ENCODE measurements around the gene CHST15. TPM values are rescaled to one million over a fixed set of nuclear protein-coding genes. Genes with fewer than 3 reads are reported as not detected.

Gene CHST15
- total and polyA plus RNA-seq, 2 of the 13 experiments (the other 11 are each of a cell fraction or from before 2014, with no cell fraction given): 1.4 to 94.7 TPM

DNA sequence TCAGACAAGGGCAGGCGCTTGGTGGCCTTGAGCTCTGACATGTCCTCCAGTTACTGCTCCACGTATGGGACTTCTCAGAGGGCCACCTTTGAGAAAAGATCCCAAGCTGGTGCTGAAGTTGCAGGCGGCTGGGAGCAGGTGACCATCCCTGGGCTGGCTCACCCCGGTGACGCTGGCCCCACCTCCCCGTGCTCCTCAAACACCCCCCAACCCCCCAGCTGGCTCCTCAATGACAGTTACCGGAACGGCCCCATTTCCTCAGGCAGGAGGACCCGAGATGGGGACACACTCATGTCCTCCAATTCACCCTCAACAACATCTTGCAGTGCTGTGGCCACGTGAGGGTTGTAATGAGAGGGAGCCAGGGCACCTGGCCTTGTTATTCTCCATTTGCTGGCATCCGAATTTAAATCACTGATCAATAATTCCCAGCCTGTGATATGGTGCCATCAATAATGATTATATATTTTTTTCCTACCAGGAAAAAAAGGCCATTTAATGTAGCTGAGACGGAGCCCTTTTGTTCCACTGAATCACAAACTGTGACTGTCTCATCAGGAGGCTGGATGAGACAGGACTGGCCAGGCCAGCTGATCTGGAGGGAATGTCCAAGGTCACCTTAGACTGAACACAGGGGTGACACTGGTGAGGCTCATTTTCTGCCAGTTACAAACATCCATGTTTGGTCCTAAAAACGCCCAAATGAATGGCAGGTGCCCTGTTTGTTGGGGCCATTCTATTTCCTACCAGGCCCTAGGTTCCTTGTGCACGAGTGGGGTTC is 64.5 kb downstream of the CHST15 start:
- WGBS (ENCODE audit: low lambda C conversion rate): 98% methylated on average over 9 of the region's 14 CpGs
- Histone ChIP-seq H3K27me3 (ENCODE audit: control insufficient read depth in 1 of 2, insufficient read depth in 2 of 2, low read length in 2 of 2) (no peaks in the 10 kb centered on the region), H3K4me2 (ENCODE audit: low read depth, low read length) (no peak overlapping the region), H3K36me3 (replicated peaks in 1 of 2; ENCODE audit: control insufficient read depth in 1 of 2, insufficient read depth in 2 of 2, low read length in 2 of 2) (peaks cover 37 to 66% of the 10 kb centered on the region in 2 experiments), H2AFZ (ENCODE audit: low read length) (no peak overlapping the region), H4K20me1 (ENCODE audit: insufficient read depth, low read length) (peaks cover 5% of the 10 kb centered on the region; the same call in 1 of the 2 replicates), H3K4me3 (replicated peaks in 1 of 3; ENCODE audit: insufficient read depth in 1 of 3, low read depth in 2 of 3, low read length in 3 of 3) (no peak overlapping the region), H3K9me3 (ENCODE audit: low read length) (no peaks in the 10 kb centered on the region), H3K4me1 (ENCODE audit: insufficient read depth, low read length) (peaks cover 31% of the 10 kb centered on the region), H3K27ac (ENCODE audit: extremely low read length, insufficient read depth, low read length) (no peak overlapping the region), H3K79me2 (ENCODE audit: insufficient read depth, low read length) (no peaks in the 10 kb centered on the region), H3K9ac (ENCODE audit: insufficient read depth, low read depth, low read length) (no peak overlapping the region)
- ChIA-PET CTCF (ENCODE audit: low intra/inter-chr PET ratio, low total read pairs) (no interaction called here), POLR2A (no interaction called here)
- no TSS peak for BruUV-seq (replicated peaks)
- peak; percentile 27; the same call in 1 of the 3 replicates for ATAC-seq
- FAIRE-seq: no peak
- TF ChIP-seq POLR2A (IDR thresholded peaks at IDR 0.05; ENCODE audit: insufficient read depth in 1 of 2, low read depth in 2 of 2, low read length in 2 of 2): 0 out of 4 replicates have a peak, but pooled peaks of 1 of the 2 experiments have one; percentile 6
- TF ChIP-seq NR2C2 (CRISPR knock-in tag; IDR thresholded peaks at IDR 0.05; ENCODE audit: borderline replicate concordance): no peak
- TF ChIP-seq, protein P1, sequence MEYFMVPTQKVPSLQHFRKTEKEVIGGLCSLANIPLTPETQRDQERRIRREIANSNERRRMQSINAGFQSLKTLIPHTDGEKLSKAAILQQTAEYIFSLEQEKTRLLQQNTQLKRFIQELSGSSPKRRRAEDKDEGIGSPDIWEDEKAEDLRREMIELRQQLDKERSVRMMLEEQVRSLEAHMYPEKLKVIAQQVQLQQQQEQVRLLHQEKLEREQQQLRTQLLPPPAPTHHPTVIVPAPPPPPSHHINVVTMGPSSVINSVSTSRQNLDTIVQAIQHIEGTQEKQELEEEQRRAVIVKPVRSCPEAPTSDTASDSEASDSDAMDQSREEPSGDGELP (IDR thresholded peaks at IDR 0.05; ENCODE audit: borderline replicate concordance, low read depth): peak; percentile 71; the same call in 1 of the 2 replicates
- peak; percentile 45; the same call in 1 of the 2 replicates for TF ChIP-seq ESRRA (CRISPR knock-in tag; IDR thresholded peaks at IDR 0.05; ENCODE audit: low read depth)
- intact Hi-C loops (cut with micrococcal nuclease; ENCODE audit: unreplicated experiment) (loop anchor here (10.0 kb wide), 1 partner anchor 126 kb away; no protein-coding TSS in a partner anchor), in situ Hi-C loops (cut with HindIII; ENCODE audit: extremely low pct_ligation_motif_present, low pct_unique_long_range_greater_than_20kb) (no loop called here)
- DNase-seq (ENCODE audit: low spot score): no peak

DNA sequence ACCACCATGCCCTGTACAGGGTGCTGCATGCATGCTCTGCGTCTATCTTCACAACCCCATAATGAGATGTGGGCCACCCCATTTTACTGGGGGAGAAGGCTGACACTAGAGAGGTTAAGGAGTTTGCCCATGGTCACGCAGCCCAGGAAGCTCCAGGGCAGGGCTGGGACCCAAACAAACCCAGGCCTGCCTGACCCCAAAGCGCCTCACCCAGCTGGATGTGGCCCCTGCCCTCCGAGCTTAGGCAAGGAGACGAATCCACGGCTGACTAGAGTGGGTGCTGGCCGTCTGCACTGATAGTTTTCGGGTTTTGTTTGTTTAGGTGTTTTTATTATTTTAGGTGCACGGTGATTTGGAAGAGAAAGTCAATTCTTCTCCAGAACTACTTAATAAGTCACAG is 65.7 kb downstream of the CHST15 start:
- WGBS (ENCODE audit: low lambda C conversion rate): 85% methylated on average over 9 of the region's 9 CpGs
- no TSS peak for BruUV-seq (replicated peaks)
- no peak for FAIRE-seq
- Histone ChIP-seq H4K20me1 (ENCODE audit: insufficient read depth, low read length) (peaks cover 5% of the 10 kb centered on the region; the same call in 1 of the 2 replicates), H3K27ac (ENCODE audit: extremely low read length, insufficient read depth, low read length) (no peak overlapping the region), H2AFZ (ENCODE audit: low read length) (no peak overlapping the region), H3K4me2 (ENCODE audit: low read depth, low read length) (no peak overlapping the region), H3K4me3 (replicated peaks in 1 of 3; ENCODE audit: insufficient read depth in 1 of 3, low read depth in 2 of 3, low read length in 3 of 3) (no peak overlapping the region), H3K4me1 (ENCODE audit: insufficient read depth, low read length) (peaks cover 25% of the 10 kb centered on the region; the same call in 1 of the 2 replicates), H3K9me3 (ENCODE audit: low read length) (no peaks in the 10 kb centered on the region), H3K9ac (ENCODE audit: insufficient read depth, low read depth, low read length) (no peak overlapping the region), H3K79me2 (ENCODE audit: insufficient read depth, low read length) (no peaks in the 10 kb centered on the region), H3K27me3 (ENCODE audit: control insufficient read depth in 1 of 2, insufficient read depth in 2 of 2, low read length in 2 of 2) (no peaks in the 10 kb centered on the region), H3K36me3 (replicated peaks in 1 of 2; ENCODE audit: control insufficient read depth in 1 of 2, insufficient read depth in 2 of 2, low read length in 2 of 2) (peaks cover 34 to 57% of the 10 kb centered on the region in 2 experiments)
- POLR2A ChIA-PET: no interaction called here
- DNase-seq (ENCODE audit: low spot score): no peak
- no peak for ATAC-seq
- in situ Hi-C loops (cut with HindIII; ENCODE audit: extremely low pct_ligation_motif_present, low pct_unique_long_range_greater_than_20kb) (no loop called here), intact Hi-C loops (cut with micrococcal nuclease; ENCODE audit: unreplicated experiment) (loop anchor here (10.0 kb wide), 1 partner anchor 127 kb away; no protein-coding TSS in a partner anchor)
- CTCF ChIA-PET (ENCODE audit: low intra/inter-chr PET ratio, low total read pairs): no interaction called here
- no peak for TF ChIP-seq SP4 (CRISPR knock-in tag; IDR thresholded peaks at IDR 0.05)

Measured in HepG2 (cell line).